ENCODE results near the gene ATAD1.
"Not testable (repeated sequence)": the region's sequence is repeated elsewhere in the genome, so short reads cannot be mapped to it uniquely, and the experiment has no call there.

ATAD1 gene

DNA sequence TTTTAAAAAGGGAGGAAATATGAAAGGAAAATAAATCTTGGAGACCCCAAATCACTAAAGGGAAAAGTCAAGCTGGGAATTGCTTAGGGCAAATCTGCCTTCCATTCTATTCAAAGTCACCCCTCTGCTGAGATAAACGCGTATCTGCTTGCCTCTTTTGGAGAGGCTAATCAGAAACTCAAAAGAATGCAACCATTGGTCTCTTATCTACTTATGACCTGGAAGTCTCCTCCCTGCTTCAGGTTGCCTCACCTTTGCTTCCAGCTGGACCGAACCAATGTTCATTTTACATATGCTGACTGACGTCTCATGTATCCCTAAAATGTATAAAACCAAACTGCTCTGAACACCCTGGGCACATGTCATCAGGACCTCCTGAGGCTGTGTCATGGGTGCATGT, 14.7 kb downstream of the ATAD1 start:
- no peak for DNase-seq (ENCODE audit: low read depth in 2 of 2)

DNA sequence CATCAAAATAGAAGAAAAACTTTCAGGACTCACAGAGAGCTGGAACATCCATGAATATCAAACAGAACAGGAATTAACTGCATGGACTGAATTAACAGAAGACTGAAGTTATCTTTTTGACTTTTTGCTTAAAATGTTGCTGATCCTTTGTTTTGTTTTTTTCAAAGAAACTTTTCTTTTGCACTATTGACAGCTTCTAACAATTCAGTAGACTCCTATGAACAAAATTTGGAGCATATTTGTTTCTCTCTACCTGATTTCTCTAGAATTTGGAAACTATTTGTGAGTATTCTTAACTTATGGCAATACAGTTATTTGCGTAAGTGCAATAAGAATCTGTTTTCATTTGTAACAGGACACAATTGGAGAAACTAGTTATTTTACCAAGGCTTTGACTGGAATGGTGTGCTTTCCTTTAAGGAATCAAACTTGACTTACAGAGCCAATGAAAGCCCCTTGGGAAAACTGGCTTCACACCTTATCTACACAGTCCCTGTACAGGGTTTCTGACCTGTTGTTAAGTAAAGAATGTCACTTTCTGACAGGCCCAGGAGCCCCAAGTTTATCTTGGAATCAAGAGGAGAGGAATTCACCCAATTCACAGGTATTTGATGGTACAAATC, 16.1 kb downstream of the ATAD1 start:
- DNase-seq (ENCODE audit: low read depth in 2 of 2), result not testable (repeated sequence)

DNA sequence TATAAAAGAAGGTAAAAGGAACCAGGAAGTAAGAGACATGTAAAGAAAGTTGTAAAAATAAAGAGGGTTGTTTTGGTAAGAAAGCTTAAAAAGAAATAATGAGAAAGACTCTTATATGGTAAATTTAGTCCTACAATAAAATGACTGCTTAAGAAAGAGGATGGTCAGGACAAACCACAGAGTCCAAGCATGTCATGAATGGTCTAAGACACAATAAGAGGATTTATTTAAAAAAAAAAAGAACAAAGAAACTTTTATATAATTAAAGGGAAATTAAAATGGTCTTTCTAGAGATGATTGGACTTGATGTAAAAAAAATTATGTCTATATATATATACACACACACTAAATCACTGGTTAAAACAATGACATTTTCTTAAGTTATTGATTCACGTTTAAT, 18.2 kb downstream of the ATAD1 start:
- no peak for DNase-seq (ENCODE audit: low read depth in 2 of 2)

DNA sequence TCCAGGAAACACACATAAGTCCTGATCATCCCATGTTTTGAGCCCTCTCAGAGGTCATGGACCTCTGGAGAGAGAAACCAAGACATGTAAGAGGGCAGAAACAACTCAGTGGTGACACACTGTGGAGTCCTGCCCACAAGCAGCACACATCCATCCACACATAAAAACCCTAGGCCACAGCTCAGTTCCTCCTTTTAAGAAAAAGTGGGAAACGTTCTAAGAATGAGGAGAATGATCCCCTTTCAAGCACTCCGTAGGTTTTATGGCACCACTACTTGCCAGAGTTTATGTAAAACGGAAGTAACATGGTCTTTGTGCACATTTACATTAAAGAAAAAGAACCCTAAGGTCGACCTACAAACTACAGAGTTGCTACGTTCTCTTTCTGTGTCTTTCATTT, 19.9 kb downstream of the ATAD1 start:
- DNase-seq (ENCODE audit: low read depth in 2 of 2), result no peak

DNA sequence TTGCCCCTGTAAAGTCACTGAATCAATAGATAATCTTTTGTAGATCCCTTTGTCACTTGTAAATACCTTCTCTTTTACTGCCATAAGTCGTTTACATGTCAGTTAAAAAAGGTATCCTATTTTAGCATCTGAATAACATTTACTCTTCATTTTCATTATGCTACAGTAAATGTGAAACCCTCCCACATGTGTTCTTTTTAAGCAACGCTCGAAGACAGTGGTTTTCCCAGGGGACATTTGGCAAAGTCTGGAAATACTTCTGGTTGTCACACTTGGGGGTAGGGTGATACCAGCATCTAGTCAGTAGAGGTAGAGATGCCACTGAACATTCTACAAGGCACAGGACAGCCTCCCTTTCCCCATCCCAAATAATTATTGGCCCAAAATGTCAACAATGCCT, 23.7 kb downstream of the ATAD1 start:
- no peak for DNase-seq (ENCODE audit: low read depth in 2 of 2)

DNA sequence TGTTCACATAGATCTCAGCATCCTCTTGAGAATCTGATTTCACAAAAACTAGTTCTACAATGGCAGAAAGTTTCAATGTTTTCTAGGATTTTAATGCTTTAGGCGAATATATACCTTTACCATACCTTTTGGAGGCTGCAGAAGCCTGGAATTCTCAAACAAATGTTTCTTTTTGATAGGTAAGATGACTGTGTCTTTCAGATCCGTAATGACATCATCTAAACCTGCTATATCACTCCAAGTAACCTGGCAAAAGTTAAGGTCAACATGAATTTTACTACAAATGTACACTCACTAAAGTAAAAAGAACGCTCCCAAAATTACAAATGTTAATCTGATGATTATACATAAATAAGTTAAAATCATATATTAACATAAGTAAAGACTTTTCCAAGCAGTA, 27.8 kb downstream of the ATAD1 start:
- no peak for DNase-seq (ENCODE audit: low read depth in 2 of 2)

DNA sequence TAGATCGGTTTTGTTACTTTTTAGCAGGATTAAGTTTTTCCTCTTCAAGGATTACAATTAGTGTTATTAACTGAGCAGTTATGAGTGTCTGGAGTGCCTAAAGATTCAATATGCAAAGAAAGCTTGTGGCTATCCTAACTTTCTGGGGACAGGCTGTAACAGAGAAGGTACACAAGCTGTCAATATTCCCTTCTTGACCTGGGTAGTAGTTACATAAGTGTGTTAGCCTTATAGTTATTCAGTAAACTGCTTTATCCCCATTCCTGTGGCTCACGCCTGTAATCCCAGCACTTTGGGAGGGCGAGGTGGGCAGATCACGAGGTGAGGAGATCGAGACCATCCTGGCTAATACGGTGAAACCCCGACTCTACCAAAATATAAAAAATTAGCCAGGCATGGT, 31.6 kb downstream of the ATAD1 start:
- no peak for DNase-seq (ENCODE audit: low read depth in 2 of 2)

DNA sequence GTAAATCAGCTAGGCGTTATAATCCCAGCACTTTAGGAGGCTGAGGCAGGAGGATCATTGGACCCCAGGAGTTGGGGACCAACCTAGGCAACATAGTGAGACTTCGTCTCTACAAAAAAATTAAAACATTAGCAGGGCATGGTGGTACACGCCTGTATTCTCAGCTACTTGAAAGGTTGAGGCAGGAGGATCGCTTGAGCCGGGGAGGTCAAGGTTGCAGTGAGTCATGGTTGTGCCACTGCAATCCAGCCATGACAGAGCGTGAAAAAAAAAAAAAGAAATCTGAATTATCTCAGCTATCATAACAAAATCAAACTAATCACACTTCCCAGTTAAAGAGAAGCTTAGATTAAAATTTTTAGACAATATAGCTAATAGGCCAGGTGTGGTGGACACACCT, 35.3 kb downstream of the ATAD1 start:
- DNase-seq (ENCODE audit: low read depth in 2 of 2), result no peak

DNA sequence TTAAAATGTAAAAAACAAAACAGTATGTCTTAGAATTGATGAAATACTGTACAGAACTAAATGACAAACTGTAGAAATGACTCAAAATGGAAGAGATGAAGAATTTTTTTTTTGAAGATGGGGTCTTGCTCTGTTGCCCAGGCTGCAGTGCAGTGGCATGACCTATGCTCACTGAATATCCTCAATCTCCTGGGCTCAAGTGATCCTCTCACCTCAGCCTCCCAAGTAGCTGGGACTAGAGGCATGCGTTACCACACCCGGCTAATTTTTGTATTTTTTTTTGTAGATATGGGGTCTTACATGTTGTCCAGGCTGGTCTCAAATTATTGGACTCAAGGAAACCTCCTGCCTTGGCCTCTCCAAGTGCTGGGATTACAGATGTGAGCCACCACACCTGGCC, 36.5 kb downstream of the ATAD1 start:
- DNase-seq (ENCODE audit: low read depth in 2 of 2), result no peak

DNA sequence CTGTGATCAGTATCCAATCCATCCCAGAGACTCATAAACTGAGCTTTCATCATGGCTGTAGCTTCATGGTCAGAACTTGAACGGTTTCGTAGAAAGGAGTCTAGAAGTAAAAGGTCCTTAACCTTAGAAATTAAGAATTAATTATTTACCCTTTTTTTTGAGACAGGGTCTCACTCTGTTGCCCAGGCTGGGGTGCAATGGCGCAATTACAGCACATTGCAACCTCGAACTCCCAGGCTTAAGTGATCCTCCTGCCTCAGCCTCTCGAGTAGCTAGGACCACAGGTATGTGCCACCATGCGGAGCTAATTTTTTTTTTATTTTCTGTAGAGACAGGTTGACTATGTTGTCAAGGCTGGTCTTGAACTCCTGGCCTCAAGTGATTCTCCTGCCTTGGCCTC, 41.7 kb downstream of the ATAD1 start:
- DNase-seq (ENCODE audit: low read depth in 2 of 2), result no peak

DNA sequence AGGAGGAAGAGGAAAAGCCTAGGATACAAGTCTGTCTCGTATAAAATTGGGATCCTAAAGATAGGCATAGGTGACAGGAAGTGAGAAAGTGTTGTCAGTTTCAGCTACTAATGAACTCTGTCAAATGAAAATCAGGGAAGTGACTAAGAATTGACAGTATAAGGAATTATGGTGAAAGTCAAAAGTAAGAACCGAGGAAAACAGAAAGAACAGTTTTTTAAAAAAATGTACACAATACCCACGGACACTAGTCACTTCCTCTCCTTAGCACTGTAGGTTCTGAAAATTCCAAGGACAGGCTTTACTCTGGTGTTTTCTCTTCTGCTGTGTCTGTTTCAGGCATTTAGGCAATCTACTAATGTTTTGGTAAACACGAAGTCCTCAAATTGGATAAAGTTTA, 42.3 kb downstream of the ATAD1 start:
- no peak for DNase-seq (ENCODE audit: low read depth in 2 of 2)

DNA sequence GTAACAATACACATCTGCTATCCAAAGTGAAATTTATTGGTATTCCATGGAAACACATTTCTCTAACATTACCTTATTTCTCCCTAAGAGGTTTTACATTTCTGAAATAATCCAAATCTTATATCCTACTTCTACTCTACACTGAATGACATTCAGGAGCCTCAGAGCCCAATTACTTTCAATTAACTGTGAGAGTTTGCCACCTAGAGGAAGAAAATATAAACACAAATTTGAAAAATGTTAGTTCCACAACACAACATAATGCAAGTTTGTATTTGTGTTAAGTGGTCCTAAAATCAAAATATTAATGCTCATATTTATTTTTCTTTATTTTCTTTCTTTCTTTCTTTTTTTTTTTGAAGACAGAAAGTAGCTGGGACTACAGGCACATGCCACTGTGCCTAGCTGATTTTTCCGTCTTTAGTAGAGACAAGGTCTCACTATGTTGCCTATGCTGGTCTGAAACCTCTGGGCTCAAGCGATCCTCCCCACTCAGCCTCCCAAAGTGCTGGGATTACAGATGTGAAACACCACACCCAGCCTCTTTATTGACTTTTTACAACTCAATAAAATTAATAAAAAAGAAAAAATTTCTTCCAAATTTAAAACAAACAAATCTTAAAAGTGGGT, 46.0 kb downstream of the ATAD1 start:
- no peak for DNase-seq (ENCODE audit: low read depth in 2 of 2)

DNA sequence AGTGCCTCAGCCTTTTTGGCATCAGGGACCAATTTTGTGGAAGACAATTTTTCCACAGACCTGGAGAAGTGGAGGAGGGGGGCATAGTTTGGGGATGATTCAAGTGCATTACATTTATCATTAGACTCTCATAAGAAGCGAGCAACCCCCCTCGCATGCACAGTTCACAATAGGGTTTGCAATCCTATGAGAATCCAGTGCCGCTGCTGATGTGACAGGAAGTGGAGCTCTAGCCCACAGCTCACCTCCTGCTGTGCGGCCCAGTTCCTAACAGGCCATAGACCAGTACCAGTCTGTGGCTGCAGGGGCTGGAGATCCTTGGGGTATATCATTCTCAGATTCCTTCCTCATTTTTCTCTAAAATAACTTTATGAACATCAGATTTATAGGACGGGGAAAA, 50.8 kb downstream of the ATAD1 start:
- no peak for DNase-seq (ENCODE audit: low read depth in 2 of 2)

DNA sequence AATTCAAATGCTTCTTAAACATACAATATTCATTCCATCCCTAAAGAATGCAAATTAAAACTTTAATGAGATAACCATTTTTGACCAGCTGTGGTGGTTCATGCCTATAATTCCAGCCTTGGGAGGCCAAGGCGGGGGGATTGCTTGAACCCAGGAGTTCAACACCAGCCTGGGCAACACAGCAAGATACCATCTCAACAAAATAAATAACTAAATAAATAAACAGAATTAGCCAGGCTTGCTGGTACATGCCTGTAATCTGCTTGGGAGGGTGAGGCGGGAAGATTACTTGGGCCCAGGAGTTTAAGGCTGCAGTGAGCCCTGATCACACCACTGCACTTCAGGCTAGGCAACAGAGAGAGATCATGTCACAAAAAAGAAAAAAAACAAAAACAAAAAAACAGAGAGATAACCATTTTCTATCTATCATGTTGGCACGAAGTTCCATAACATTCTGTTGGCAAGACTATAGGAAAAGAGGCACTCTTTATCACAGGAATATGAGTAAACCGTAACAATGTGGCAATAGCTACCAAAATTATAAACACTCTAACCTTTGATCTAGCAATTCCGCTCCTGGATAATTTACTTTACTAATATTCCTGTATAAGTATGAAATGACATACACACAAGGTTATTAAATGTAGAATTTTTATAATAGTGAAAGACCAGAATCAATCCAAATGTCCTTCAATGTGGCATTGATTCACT, 52.2 kb downstream of the ATAD1 start:
- no peak for DNase-seq (ENCODE audit: low read depth in 2 of 2)

DNA sequence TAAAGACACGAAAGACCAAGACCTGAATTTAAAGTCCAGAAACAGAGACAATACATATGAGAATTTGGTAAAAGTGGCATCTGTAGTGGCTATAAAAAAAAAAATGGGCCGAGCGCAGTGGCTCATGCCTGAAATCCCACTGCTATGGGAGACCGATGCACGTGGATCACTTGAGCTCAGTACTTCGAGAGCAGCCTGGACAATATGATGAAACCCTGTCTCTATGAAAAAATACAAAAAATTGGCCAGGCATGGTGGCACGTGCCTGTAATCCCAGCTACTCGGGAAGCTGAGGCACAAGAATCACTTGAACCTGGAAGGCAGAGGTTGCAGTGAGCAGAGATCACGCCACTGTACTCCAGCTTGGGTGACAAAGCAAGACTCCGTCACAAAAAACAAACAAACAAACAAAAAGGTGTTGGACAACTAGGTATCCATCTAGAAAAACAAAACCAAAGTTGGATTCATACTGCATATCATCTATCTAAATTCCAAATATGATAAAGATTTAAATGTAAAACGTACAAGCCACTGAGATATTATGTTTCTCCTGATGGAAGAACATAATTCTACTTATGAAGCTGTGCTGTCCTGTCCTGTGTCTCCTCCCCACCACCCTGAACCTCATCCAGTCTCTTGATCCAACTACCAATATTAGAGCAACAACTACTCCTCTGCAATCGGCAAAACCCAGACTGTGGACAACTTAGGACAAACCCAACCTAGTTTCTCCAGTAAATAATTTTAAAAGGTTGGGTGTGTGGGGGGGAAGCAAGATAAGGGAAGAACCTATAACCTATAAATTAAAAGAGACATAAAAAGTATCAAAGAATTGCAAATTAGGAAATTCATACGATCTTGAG, 53.7 kb downstream of the ATAD1 start:
- DNase-seq (ENCODE audit: low read depth in 2 of 2), result no peak

DNA sequence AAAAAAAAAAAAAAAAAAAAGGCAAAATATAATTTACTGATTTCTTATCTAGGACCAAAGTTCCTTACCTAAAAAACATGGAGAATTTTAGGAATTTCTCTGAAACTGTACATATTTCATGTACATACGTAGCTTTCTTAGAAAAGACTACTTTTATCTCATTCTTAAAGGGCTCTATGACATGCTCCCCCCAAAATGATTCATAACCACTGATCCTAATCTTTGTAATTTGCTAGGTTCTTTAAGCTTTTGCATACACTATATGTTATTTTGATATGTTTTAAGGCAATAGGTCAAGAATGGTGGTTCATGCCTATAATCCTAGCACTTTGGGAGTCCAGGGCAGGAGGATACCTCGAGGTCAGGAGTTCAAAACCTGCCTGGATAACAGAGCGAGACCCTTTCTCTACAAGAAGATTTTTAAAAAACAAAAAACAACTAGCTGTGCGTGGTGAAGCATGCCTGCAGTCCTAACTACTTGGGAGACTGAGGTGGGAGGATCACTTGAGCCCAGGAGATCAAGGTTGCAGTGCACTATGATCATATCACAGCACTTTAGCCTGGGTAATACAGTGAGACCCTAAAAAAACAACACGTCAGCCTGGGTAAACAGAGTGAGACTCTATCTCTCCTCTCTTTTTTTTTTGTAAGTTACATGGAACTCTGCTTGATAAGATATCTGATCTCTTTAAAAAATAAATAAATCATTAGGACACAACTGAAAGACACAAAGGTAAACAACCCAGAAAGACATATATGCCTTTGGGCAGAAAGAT, 54.8 kb downstream of the ATAD1 start:
- DNase-seq (ENCODE audit: low read depth in 2 of 2), result no peak

DNA sequence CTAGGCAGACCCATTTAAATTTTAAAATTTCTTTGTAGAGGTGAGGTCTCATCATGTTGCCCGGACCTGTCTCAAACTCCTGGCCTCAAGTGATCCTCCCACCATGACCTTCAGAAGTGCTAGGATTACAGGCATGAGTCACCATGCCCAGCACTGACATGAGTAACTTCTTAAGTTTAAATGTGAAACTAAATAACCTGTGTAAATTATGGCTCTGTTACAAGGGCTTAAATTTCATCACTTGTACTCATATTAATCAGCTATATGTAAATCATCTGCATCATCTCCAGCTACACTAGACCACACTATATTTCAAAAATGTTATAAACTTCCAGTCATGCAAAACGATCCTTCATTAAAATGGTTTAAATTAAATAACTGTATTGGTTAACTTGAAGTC, 56.1 kb downstream of the ATAD1 start:
- DNase-seq (ENCODE audit: low read depth in 2 of 2), result peak; percentile 19 to 44

DNA sequence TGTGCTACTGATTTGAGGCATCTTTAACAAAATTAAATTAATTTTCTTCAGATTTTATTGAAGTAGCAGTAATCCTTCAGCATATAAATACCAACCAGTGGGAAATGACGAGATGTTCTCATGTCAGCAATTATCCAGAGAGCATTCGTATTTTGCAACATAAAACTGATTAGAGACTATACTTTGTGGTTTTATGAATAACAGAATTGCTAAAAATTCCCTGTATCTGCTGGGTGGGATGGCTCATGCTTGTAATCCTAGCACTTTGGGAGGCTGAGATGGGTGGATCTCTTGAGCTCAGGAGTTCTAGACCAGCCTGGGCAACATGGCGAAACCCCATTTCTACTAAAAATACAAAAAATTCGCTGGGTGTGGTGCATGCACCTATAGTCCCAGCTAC, 56.9 kb downstream of the ATAD1 start:
- no peak for DNase-seq (ENCODE audit: low read depth in 2 of 2)

DNA sequence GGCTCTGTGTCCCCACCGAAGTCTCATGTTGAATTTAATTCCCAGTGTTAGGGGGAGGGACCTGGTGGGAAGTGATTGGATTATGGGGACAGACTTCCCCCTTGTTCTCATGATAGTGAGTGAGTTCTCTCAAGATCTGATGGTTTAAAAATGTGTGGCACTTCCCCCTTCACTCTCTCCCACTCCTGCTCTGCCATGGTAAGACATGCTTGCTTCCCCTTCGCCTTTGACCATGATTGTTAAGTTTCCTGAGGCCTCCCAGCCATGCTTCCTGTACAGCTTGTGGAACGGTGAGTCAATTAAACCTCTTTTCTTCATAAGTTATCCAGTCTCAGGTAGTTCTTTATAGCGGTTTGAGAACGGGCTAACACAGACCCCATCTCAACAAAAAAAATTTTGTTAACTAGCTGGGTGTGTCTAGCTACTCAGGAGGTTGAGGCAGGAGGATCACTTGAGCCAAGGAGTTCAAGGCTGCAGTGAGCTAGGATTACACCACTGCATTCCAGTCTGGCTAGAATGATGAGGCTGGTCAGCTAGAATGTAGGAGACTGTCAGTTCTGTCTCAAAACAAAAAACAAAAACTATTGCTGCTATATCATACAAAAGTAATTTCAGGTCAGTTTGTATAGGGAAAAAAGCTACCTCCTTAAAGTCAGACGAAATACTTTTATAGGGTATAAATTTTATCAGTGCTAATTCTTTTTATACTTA, 57.7 kb downstream of the ATAD1 start:
- no peak for DNase-seq (ENCODE audit: low read depth in 2 of 2)

DNA sequence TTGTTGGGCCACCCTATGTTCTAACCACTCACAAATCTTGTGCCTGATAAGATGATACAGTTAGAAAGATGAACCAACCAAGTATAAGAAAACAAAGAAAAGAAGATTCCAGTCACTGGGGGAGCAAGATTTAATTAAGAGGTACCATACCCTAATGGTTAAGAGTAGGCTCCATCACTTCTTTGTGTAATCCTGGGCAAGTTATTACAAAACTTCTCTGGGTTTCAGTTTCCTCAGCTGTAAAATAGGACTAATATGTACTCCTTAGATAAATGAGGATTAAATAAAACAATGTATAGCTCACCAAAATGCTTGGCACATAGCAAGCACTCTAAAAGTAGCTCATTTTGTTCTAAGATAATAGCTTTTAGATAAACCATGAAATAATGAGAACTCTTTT, 58.5 kb downstream of the ATAD1 start:
- no peak for DNase-seq (ENCODE audit: low read depth in 2 of 2)

DNA sequence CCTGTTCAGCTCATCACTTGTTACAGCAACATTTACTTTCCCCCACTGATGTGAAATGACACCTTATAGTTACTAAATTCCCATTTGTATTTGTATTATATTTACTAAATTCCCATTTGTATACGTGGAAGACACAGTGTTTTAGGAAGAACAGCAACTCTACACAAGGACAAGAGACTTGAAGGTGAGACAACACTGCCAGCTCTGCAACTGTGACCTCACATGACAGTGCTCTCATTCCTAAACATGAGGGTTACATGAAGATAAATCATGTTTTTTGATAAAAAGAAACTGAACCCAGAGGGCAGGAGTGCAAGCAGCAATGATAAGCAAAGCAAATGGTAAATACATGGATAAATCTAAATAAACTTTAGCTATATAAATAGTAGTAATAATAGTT, 60.3 kb downstream of the ATAD1 start:
- DNase-seq (ENCODE audit: low read depth in 2 of 2), result no peak
